GM12891 (cell line): Measurements from ENCODE around the gene RASGRF2.

Source experiments
- POLR2A ChIP-seq: IDR thresholded peaks from 2 replicates; pipeline ENCODE4 v1.6.1; 2011; ENCODE audit warnings: low read depth, low read length, control low read depth
- POLR2AphosphoS5 ChIP-seq: IDR thresholded peaks from 2 replicates; pipeline ENCODE4 v1.6.1; 2011; ENCODE audit warnings: low read depth, low read length, control low read depth
- TAF1 ChIP-seq: IDR thresholded peaks from 2 replicates; pipeline ENCODE4 v1.6.1; 2011; ENCODE audit warnings: low read depth, low read length, control low read depth

GRCh38 chr5:80930940-80931339 lies 29.2 kb upstream of the RASGRF2 start:
- TF ChIP-seq POLR2A (no peak), TAF1 (no peak), POLR2AphosphoS5 (no peak)
